ENCODE data around the gene HSD3B1. TPM values are rescaled to one million over a fixed set of nuclear protein-coding genes. Genes with fewer than 3 reads are reported as not detected.

HSD3B1 gene
- total and polyA plus RNA-seq, 9 of the 15 experiments (the other 6 are each of a cell fraction or from before 2014, with no cell fraction given), result not detected

GRCh38 chr1:119470377-119470776 lies 36.6 kb upstream of the HSD3B1 start:
- Histone ChIP-seq H3K9me1 (ENCODE audit: control insufficient read depth, insufficient read depth, low read length) (no peaks in the 10 kb centered on the region), H3K27ac (ENCODE audit: extremely low read depth, low read depth, low read length) (no peak overlapping the region), H3K4me3 (no peak overlapping the region), H3K9me3 (replicated peaks; ENCODE audit: control insufficient read depth, insufficient read depth, low read depth, low read length) (no peaks in the 10 kb centered on the region), H3K36me3 (ENCODE audit: control insufficient read depth, insufficient read depth, low read length) (no peaks in the 10 kb centered on the region), H4K20me1 (replicated peaks; ENCODE audit: control insufficient read depth, insufficient read depth, low read length) (no peaks in the 10 kb centered on the region; the same call in 1 of the 2 replicates), H3K27me3 (ENCODE audit: control insufficient read depth in 2 of 2, insufficient read depth in 2 of 2, low read length in 2 of 2) (no peaks in the 10 kb centered on the region), H3K4me1 (replicated peaks in 1 of 2; ENCODE audit: control insufficient read depth in 2 of 2, insufficient read depth in 2 of 2, low read length in 2 of 2) (no peaks in the 10 kb centered on the region), H3K4me2 (ENCODE audit: insufficient read depth, low read length) (no peak overlapping the region), H3K79me2 (ENCODE audit: control insufficient read depth, insufficient read depth, low read length) (no peaks in the 10 kb centered on the region), H2AFZ (ENCODE audit: low read depth, low read length) (no peak overlapping the region), H3K9ac (ENCODE audit: insufficient read depth in 1 of 2, low read depth in 2 of 2, low read length in 2 of 2) (no peak overlapping the region)
- intact Hi-C loops (cut with micrococcal nuclease) (loop anchor here (10.0 kb wide), 2 partner anchors 134 to 204 kb away; no protein-coding TSS in a partner anchor), in situ Hi-C loops (cut with MboI) (no loop called here)
- CTCF ChIA-PET (ENCODE audit: low intra/inter-chr PET ratio), result no interaction called here
- BruUV-seq (replicated peaks), result no TSS peak
- TF ChIP-seq GTF2F1 (IDR thresholded peaks at IDR 0.05; ENCODE audit: low read depth, low read length) (no peak), RNF2 (IDR thresholded peaks at IDR 0.05) (no peak)
- ATAC-seq (no peak), DNase-seq (ENCODE audit: extremely low read depth in 1 of 4, low spot score in 3 of 4) (no peak), FAIRE-seq (no peak)
- POLR2A ChIA-PET, result interaction anchor here (0.7 kb wide), 1 partner anchor 177 kb away, joined by 3 read pairs; no protein-coding TSS in a partner anchor
- WGBS (ENCODE audit: insufficient coverage, low coverage, missing lambda C conversion rate), result 2% methylated on average over 3 of the region's 3 CpGs

DNA sequence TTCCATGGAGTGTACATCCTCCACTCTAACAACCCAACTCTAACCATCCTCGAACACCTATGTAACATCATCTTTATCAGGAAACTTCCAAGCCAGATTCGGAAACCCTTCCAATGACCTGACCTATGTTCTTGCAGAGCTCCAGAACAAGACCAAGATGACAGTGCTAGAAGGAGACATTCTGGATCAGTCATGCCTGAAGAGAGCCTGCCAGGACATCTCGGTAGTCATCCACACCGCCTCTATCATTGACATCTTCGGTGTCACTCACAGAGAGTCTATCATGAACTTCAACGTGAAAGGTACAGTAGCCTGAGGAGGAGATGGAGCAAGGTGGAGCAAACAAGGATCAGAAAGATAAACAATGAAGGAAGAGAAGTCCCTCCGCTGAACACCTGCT lies 36.1 kb upstream of the HSD3B1 start:
- CTCF ChIA-PET (ENCODE audit: low intra/inter-chr PET ratio), result no interaction called here
- H3K4me2 ChIP-seq (ENCODE audit: insufficient read depth, low read length), result no peak overlapping the region
- no TSS peak for BruUV-seq (replicated peaks)
- no peaks in the 10 kb centered on the region for H3K27me3 ChIP-seq (ENCODE audit: control insufficient read depth in 2 of 2, insufficient read depth in 2 of 2, low read length in 2 of 2)
- no peaks in the 10 kb centered on the region for H3K4me1 ChIP-seq (replicated peaks in 1 of 2; ENCODE audit: control insufficient read depth in 2 of 2, insufficient read depth in 2 of 2, low read length in 2 of 2)
- no peak overlapping the region for H3K4me3 ChIP-seq
- ATAC-seq (no peak), FAIRE-seq (no peak), DNase-seq (ENCODE audit: extremely low read depth in 1 of 4, low spot score in 3 of 4) (no peak)
- H2AFZ ChIP-seq (ENCODE audit: low read depth, low read length), result no peak overlapping the region
- in situ Hi-C loops (cut with MboI) (no loop called here), intact Hi-C loops (cut with micrococcal nuclease) (loop anchor here (10.0 kb wide), 2 partner anchors 134 to 204 kb away; no protein-coding TSS in a partner anchor)
- no peak overlapping the region for H3K27ac ChIP-seq (ENCODE audit: extremely low read depth, low read depth, low read length)
- no peaks in the 10 kb centered on the region for H3K9me3 ChIP-seq (replicated peaks; ENCODE audit: control insufficient read depth, insufficient read depth, low read depth, low read length)
- no peaks in the 10 kb centered on the region; the same call in 1 of the 2 replicates for H4K20me1 ChIP-seq (replicated peaks; ENCODE audit: control insufficient read depth, insufficient read depth, low read length)
- H3K36me3 ChIP-seq (ENCODE audit: control insufficient read depth, insufficient read depth, low read length), result no peaks in the 10 kb centered on the region
- no peak overlapping the region for H3K9ac ChIP-seq (ENCODE audit: insufficient read depth in 1 of 2, low read depth in 2 of 2, low read length in 2 of 2)
- POLR2A ChIA-PET, result interaction anchor here (0.7 kb wide), 1 partner anchor 178 kb away, joined by 3 read pairs; no protein-coding TSS in a partner anchor
- H3K79me2 ChIP-seq (ENCODE audit: control insufficient read depth, insufficient read depth, low read length), result no peaks in the 10 kb centered on the region
- WGBS (ENCODE audit: insufficient coverage, low coverage, missing lambda C conversion rate), result 0% methylated on average over 7 of the region's 7 CpGs
- H3K9me1 ChIP-seq (ENCODE audit: control insufficient read depth, insufficient read depth, low read length), result no peaks in the 10 kb centered on the region
- TF ChIP-seq ZNF408 (CRISPR knock-in tag; IDR thresholded peaks at IDR 0.05; ENCODE audit: low read depth) (no peak), PHF21A (IDR thresholded peaks at IDR 0.05; ENCODE audit: borderline replicate concordance, low read depth) (no peak), NONO (IDR thresholded peaks at IDR 0.05; ENCODE audit: low read depth in 2 of 2, low read length in 1 of 2) (no peak), DIDO1 (tag; IDR thresholded peaks at IDR 0.05; ENCODE audit: low read depth) (no peak), ZBTB8A (IDR thresholded peaks at IDR 0.05; ENCODE audit: partially characterized antibody) (no peak)
